GM21529 (cell line): ENCODE measurements around the gene ZAR1L.

ENCODE experiments used
- ATAC-seq: cut with Tn5 transposase; IDR thresholded peaks from one replicate; pipeline ENCODE4 v1.9.1; 2021; ENCODE audit not compliant: unreplicated experiment

Gene ZAR1L

DNA sequence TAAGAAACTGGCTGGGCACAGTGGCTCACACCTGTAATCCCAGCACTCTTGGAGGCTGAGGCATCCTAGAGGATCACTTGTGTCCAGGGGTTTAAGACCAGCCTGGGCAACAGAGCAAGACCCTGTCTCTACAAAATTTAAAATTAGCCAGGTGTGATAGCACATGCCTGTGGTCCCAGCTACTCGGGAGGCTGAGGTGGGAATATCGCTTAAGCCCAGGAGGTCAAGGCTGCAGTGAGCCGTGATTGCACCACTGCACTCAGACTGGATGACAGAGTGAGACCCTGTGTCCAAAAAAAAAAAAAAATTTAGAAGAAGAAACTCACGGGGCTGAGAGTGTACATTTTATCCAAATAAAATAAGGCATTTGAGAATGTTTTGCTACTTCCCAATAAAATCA, 58.9 kb downstream of the ZAR1L start:
- ATAC-seq: no peak

DNA sequence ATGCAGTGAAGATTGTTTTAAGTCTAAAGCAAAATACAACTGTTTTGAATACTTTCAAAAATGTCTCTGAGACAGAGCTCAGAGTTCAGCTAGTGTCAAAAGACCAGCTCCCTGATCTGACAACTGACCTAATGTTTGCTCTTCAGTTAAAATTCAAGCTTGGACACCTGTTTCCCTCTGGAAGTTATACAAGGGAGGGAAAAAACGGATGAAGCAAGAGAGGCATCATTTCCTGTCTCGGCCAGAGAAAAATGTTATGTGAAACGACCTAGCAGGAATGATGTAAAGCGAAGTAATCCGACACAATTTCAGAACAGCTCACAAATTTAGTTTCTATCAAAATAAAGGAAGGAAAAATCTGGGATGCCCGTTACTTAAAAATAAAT, 59.4 kb downstream of the ZAR1L start:
- ATAC-seq: no peak

DNA sequence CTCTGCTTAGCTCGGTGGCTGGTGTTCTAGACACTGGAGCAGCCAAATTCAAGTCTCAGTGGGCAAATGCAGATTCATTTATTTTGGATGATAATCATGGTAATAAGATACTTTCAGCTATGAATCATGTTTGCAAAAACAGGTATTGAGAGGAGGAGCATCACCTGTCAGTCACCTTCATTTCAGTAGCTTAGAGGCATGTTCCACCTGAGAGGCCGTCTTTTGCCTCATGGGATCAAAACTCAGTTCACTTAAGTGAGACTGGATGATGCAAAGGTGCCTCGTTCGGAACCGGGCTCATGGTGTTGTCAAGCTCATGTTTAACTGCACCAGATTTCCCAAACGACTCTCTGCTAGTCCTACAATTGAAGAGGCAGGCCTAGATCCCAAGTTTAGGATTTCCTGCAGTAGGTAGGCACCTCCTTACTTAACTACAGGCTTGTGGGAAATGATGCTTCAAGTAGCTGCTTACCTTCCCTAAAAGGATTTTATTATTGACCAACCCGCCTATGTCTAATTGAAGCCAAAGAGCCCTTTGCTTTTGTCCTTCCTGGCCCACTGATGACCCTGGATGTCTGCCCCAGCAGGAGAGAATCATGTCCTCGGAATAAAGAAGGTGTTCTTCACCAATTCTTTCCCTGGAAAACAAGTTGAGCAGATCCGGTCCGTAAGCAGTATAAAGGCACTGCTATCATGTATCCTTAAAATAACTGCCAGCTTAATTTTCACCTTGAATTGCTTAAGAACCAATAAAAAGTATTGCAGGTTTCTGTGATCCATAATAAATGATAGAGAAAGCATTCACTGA, 60.0 kb downstream of the ZAR1L start:
- no peak for ATAC-seq

DNA sequence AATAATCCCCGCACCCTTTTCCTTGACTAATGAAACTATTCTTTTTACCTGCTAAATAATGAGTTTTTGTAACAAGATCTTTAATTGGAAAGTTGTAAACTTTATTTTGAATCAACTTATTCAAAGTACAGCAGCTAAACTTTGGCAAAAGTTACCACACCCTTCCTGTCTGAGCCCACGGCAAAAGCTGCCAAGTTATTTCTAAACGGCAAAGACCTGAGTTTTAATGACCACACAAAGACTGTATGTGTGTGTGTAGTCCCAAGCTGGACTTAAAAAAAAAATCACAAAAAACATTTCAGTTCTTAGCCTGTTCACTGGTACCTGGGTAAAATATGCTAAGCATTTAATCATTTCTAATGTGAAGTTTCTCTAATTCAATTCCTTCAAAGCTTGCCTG, 60.7 kb downstream of the ZAR1L start:
- no peak for ATAC-seq

DNA sequence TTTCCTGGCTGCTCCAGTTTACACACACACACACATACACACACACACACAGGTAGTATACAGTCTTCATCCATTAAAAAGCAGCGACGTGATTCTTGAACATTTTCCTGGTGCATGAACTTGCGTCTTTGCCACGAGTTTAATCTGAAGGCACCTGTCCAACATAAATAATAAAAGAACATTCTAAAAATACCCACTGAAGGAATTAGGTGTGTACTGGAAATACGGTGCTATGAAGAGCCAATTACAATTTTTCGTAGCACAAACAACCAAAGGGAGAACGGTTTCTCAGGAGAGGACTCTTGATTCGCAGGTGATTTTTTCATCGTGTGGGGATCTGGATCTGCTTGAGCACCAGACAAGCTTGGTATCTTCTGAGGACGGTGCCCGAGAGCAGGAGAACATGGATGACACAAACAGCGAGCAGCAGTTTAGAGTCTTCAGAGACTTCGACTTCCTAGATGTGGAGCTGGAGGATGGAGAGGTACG, 61.2 kb downstream of the ZAR1L start:
- no peak for ATAC-seq
